GM23338 (cell line): ENCODE results near the gene PTPRE. TPM values are rescaled to one million over a fixed set of nuclear protein-coding genes. Genes with fewer than 3 reads are reported as not detected.

ENCODE experiments used
- ATAC-seq: fragments of 200-7000 bp; cut with Tn5 transposase; 3 replicates; pipeline ENCODE4 v1.9.1; 2020
- DNase-seq: peaks from one replicate; pipeline ENCODE4 v3.0.0-alpha.2; 2015; ENCODE audit warnings: low spot score
- H2AFZ ChIP-seq: fragments of 200-600 bp; sonication (generic); 2 replicates; pipeline ENCODE4 v1.8.0; 2016; ENCODE audit warnings: antibody characterized with exemption, mild to moderate bottlenecking, moderate library complexity
- H3F3A ChIP-seq: fragments of 200-600 bp; sonication (generic); replicated peaks from 2 replicates; pipeline ENCODE4 v1.8.0; 2017; ENCODE audit warnings: antibody characterized with exemption, mixed run types, low read depth
- H3K27ac ChIP-seq: fragments of 200-600 bp; sonication (generic); 2 replicates; pipeline ENCODE4 v1.6.1; 2016; ENCODE audit warnings: low read depth
- H3K27me3 ChIP-seq: fragments of 200-600 bp; sonication (generic); 2 replicates; pipeline ENCODE4 v1.8.0; 2016; ENCODE audit warnings: mild to moderate bottlenecking, mixed run types, moderate library complexity; ENCODE audit not compliant: insufficient read depth
- H3K36me3 ChIP-seq: fragments of 200-600 bp; sonication (generic); 2 replicates; pipeline ENCODE4 v1.8.0; 2016; ENCODE audit warnings: mild to moderate bottlenecking; ENCODE audit not compliant: insufficient read depth
- H3K4me1 ChIP-seq: fragments of 200-600 bp; sonication (generic); 2 replicates; pipeline ENCODE4 v1.8.0; 2016; ENCODE audit warnings: mild to moderate bottlenecking, moderate library complexity; ENCODE audit not compliant: insufficient read depth
- H3K4me2 ChIP-seq: fragments of 200-600 bp; sonication (generic); 2 replicates; pipeline ENCODE4 v1.7.1; 2017; ENCODE audit warnings: mixed run types
- H3K4me3 ChIP-seq: fragments of 200-600 bp; sonication (generic); 2 replicates; pipeline ENCODE4 v1.6.1; 2016; ENCODE audit warnings: mixed run types
- H3K79me2 ChIP-seq: fragments of 200-600 bp; sonication (generic); replicated peaks from 2 replicates; pipeline ENCODE4 v1.8.0; 2017; ENCODE audit warnings: mild to moderate bottlenecking; ENCODE audit not compliant: insufficient read depth
- H3K9me2 ChIP-seq: fragments of 200-600 bp; sonication (generic); 2 replicates; pipeline ENCODE4 v1.8.0; 2017; ENCODE audit not compliant: insufficient read depth
- H4K20me1 ChIP-seq: fragments of 200-600 bp; sonication (generic); replicated peaks from 2 replicates; pipeline ENCODE4 v1.8.0; 2017; ENCODE audit warnings: mild to moderate bottlenecking; ENCODE audit not compliant: insufficient read depth
- H3K27ac Mint-ChIP-seq: 2 replicates; pipeline ENCODE4 v1.8.0; 2020; ENCODE audit warnings: inconsistent platforms, mild to moderate bottlenecking, moderate library complexity, mixed read lengths
- H3K27me3 Mint-ChIP-seq: 3 replicates; pipeline ENCODE4 v1.8.0; 2022; ENCODE audit warnings: low read depth, mild to moderate bottlenecking, moderate library complexity, mixed read lengths, inconsistent platforms; ENCODE audit not compliant: insufficient read depth, poor library complexity
- H3K36me3 Mint-ChIP-seq: 3 replicates; pipeline ENCODE4 v1.8.0; 2021; ENCODE audit warnings: low read depth, mild to moderate bottlenecking, inconsistent platforms, moderate library complexity, mixed read lengths
- H3K4me1 Mint-ChIP-seq: 3 replicates; pipeline ENCODE4 v1.8.0; 2020; ENCODE audit warnings: mild to moderate bottlenecking, inconsistent platforms, mixed read lengths
- H3K4me3 Mint-ChIP-seq: 3 replicates; pipeline ENCODE4 v1.8.0; 2021; ENCODE audit warnings: moderate library complexity, mild to moderate bottlenecking, inconsistent platforms, mixed read lengths
- H3K9me3 Mint-ChIP-seq: 3 replicates; pipeline ENCODE4 v1.8.0; 2020; ENCODE audit warnings: moderate library complexity, mild to moderate bottlenecking, inconsistent platforms, mixed read lengths
- CREB1 ChIP-seq: fragments of 250-450 bp; sonication (Bioruptor Pico); IDR thresholded peaks from 2 replicates; pipeline ENCODE4 v1.5.0; 2020; ENCODE audit warnings: low read depth, mild to moderate bottlenecking, moderate library complexity
- CTCF ChIP-seq, 2 experiments: fragments of 200-600 bp in 1 of 2; sonication (generic) in 1 of 2; conservative IDR thresholded peaks; 2 replicates each; pipeline versions ENCODE4 v1.5.1 to v1.6.1; 2016 to 2017; ENCODE audit warnings: antibody characterized with exemption in 2 of 2, low read depth in 2 of 2, mild to moderate bottlenecking in 2 of 2, moderate library complexity in 1 of 2
- ETS1 ChIP-seq: IDR thresholded peaks from 2 replicates; pipeline ENCODE4 v1.6.1; 2016; ENCODE audit warnings: antibody characterized with exemption
- EZH2 ChIP-seq: fragments of 200-600 bp; sonication (generic); IDR thresholded peaks from one replicate; pipeline ENCODE4 v1.8.0; 2017; ENCODE audit warnings: antibody characterized with exemption, mild to moderate bottlenecking, low read depth; ENCODE audit not compliant: unreplicated experiment
- EZH2phosphoT487 ChIP-seq: fragments of 200-600 bp; sonication (generic); IDR thresholded peaks from one replicate; pipeline ENCODE4 v1.8.1; 2018; ENCODE audit warnings: antibody characterized with exemption; ENCODE audit not compliant: unreplicated experiment
- JUNB ChIP-seq: IDR thresholded peaks from one replicate; pipeline ENCODE4 v1.6.1; 2016; ENCODE audit warnings: antibody characterized with exemption; ENCODE audit not compliant: unreplicated experiment
- NANOG ChIP-seq: IDR thresholded peaks from 2 replicates; pipeline ENCODE4 v1.6.1; 2016; ENCODE audit warnings: antibody characterized with exemption, borderline replicate concordance
- POLR2AphosphoS5 ChIP-seq: IDR thresholded peaks from 2 replicates; pipeline ENCODE4 v1.6.1; 2016; ENCODE audit warnings: antibody characterized with exemption, low read depth
- REST ChIP-seq: IDR thresholded peaks from one replicate; pipeline ENCODE4 v1.6.1; 2018; ENCODE audit warnings: antibody characterized with exemption; ENCODE audit not compliant: unreplicated experiment
- STAT1 ChIP-seq: IDR thresholded peaks from one replicate; pipeline ENCODE4 v1.6.1; 2016; ENCODE audit warnings: antibody characterized with exemption; ENCODE audit not compliant: unreplicated experiment
- ZNF114 ChIP-seq: fragments of 250-450 bp; sonication (Bioruptor Pico); IDR thresholded peaks from 2 replicates; pipeline ENCODE4 v1.5.0; 2020; ENCODE audit warnings: mild to moderate bottlenecking, moderate library complexity
- ZNF331 ChIP-seq: fragments of 250-450 bp; sonication (Bioruptor Pico); IDR thresholded peaks from 2 replicates; pipeline ENCODE4 v1.5.0; 2020; ENCODE audit warnings: low read depth, mild to moderate bottlenecking, moderate library complexity
- ZNF462 ChIP-seq: fragments of 250-450 bp; sonication (Bioruptor Pico); IDR thresholded peaks from 2 replicates; pipeline ENCODE4 v1.5.0; 2020; ENCODE audit warnings: mild to moderate bottlenecking, moderate library complexity
- polyA plus RNA-seq: library from polyadenylated mRNA; unstranded; fragments of >200 nt; fragmentation: Nextera tagmentation; extraction: Ambion mirVana; gene quantifications from 2 replicates; pipeline ENCODE4 v1.2.1, GENCODE V29; 2016
- total RNA-seq: library from RNA; depleted of rRNA; stranded (reverse); fragments of >200 nt; shearing (Covaris generic); gene quantifications from 2 replicates; pipeline ENCODE4 v1.2.3, GENCODE V29; 2014

The PTPRE gene
- total and polyA plus RNA-seq, 2 experiments from 2014 or later: 0.34 to 0.42 TPM

GRCh38 chr10:127921753-127922145 lies 14.8 kb downstream of the PTPRE start:
- no peak overlapping the region for H2AFZ ChIP-seq
- no peaks in the 10 kb centered on the region for H3K79me2 ChIP-seq
- no peak overlapping the region for H3K27ac Mint-ChIP-seq
- H3K4me3 Mint-ChIP-seq: no peak overlapping the region
- H3K27ac ChIP-seq: no peak overlapping the region
- ATAC-seq (no peak), DNase-seq (no peak)
- no peaks in the 10 kb centered on the region for H3F3A ChIP-seq
- H3K36me3 ChIP-seq: no peaks in the 10 kb centered on the region
- H3K9me2 ChIP-seq: no peaks in the 10 kb centered on the region
- TF ChIP-seq CREB1 (CRISPR knock-in tag): no peak
- no peak for TF ChIP-seq ZNF114
- TF ChIP-seq POLR2AphosphoS5: no peak
- no peak for TF ChIP-seq NANOG
- no peak for TF ChIP-seq CTCF (conservative IDR thresholded peaks at IDR 0.05; ENCODE audit: low read depth in 2 of 2)
- no peak for TF ChIP-seq ZNF331 (CRISPR knock-in tag)
- TF ChIP-seq ZNF462 (CRISPR knock-in tag): no peak
- TF ChIP-seq REST: no peak
- TF ChIP-seq EZH2phosphoT487: no peak
- TF ChIP-seq EZH2: no peak
- no peak for TF ChIP-seq ETS1
- TF ChIP-seq STAT1: no peak
- no peak for TF ChIP-seq JUNB
- no peaks in the 10 kb centered on the region for H3K27me3 ChIP-seq
- no peaks in the 10 kb centered on the region for H3K4me1 ChIP-seq
- peaks cover 4% of the 10 kb centered on the region; the same call in 2 of the 3 replicates for H3K4me1 Mint-ChIP-seq
- H3K27me3 Mint-ChIP-seq: peaks cover 4% of the 10 kb centered on the region
- H3K4me2 ChIP-seq: no peak overlapping the region
- no peaks in the 10 kb centered on the region; the same call in 2 of the 3 replicates for H3K9me3 Mint-ChIP-seq
- H4K20me1 ChIP-seq: no peaks in the 10 kb centered on the region
- H3K4me3 ChIP-seq: no peak overlapping the region
- no peaks in the 10 kb centered on the region for H3K36me3 Mint-ChIP-seq
